GM19351 (cell line): ENCODE results near the gene KIF26B.
A peak's percentile ranks its signal among the peaks of the same experiment; 100 is the strongest.
"Not testable (repeated sequence)": the region's sequence is repeated elsewhere in the genome, so short reads cannot be mapped to it uniquely, and the experiment has no call there.

Experiments
- ATAC-seq: cut with Tn5 transposase; IDR thresholded peaks from one replicate; pipeline ENCODE4 v1.9.1; 2021; ENCODE audit warnings: mild to moderate bottlenecking, moderate library complexity; ENCODE audit not compliant: unreplicated experiment

Gene KIF26B

GRCh38 chr1:245663373-245663772, 508.6 kb downstream of the KIF26B start:
- no peak for ATAC-seq

DNA sequence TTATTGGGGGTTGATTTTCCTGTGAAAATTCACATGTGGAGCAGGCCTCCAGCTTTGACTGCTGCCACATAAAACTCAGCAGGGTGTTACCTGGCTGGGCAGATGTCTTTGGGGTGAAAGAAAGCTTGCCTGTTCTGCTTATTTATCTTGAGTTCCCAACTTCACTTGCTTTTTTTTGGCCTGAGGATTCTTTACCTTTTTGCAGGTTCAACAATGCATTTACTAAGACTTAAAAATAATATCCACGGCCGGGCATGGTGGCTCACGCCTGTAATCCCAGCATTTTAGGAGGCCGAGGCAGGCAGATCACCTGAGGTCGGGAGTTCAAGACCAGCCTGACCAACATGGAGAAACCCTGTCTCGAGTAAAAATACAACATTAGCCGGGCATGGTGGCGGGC, 509.1 kb downstream of the KIF26B start:
- no peak for ATAC-seq

DNA sequence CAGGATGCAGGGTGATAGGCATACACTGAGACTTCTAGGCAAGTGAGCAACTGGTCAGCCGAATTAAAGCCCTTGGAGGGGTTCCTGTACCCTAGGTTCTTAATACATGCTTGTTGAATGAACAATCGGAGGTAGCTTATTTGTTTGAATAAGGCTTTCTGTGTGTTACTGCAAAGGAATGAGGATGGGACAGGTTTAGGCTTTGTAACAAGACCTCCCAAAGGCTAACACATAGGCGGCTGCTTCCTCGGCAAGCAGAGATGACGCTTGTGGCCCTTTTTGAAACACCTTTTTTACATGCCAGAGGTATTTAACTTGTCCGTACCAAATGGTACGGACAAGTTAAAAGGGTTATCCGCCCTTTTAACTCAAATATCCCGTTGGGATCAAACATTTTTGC, 511.6 kb downstream of the KIF26B start:
- no peak for ATAC-seq

DNA sequence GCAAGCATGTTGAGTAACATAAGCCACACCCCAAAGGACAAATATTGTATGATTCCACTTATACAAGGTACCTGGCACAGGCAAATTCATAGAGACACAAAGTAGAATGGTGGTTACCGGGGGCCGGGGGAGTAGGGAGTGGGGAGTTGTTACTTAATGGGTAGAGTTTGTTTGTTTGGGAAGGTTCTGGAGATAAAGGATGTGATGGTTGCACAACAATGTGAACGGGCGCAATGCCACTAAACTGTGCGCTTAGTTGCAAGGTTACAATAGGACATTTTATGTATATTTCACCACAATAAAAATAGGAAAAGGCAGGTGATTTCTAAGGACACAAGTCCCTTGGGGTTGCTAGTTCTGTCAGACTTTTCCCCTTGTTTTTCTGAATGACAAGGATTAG, 516.6 kb downstream of the KIF26B start:
- ATAC-seq: no peak

- no peak for ATAC-seq
These were observed 517.4 kb downstream of the KIF26B start for GRCh38 chr1:245671966-245672767.

DNA sequence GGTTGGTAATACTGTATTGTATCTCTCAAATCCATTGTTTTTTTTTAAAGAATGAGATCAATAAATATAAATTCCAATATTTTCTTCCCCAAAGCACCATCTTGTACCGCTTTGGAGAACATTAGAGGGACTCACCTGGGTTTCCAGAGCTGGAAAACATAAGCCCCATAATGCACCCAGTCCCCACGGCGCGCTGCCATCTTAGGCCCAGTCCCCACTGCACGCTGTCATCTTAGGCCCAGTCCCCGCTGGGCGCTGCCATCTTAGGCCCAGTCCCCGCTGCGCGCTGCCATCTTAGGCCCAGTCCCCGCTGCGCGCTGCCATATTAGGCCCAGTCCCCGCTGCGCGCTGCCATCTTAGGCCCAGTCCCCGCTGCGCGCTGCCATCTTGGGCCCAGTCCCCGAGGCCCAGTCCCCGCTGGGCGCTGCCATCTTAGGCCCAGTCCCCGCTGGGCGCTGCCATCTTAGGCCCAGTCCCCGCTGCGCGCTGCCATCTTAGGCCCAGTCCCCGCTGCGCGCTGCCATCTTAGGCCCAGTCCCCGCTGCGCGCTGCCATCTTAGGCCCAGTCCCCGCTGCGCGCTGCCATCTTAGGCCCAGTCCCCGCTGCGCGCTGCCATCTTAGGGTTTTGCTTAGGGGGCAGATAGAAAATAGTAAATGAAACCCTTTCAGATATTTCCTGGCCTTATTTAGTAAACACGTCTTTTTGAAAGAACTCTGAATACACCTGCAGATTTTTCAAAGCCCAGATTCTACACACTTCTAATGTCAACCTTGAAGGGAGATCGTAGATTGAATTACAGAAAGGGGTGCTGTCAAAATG, 518.3 kb downstream of the KIF26B start:
- not testable (repeated sequence) for ATAC-seq

DNA sequence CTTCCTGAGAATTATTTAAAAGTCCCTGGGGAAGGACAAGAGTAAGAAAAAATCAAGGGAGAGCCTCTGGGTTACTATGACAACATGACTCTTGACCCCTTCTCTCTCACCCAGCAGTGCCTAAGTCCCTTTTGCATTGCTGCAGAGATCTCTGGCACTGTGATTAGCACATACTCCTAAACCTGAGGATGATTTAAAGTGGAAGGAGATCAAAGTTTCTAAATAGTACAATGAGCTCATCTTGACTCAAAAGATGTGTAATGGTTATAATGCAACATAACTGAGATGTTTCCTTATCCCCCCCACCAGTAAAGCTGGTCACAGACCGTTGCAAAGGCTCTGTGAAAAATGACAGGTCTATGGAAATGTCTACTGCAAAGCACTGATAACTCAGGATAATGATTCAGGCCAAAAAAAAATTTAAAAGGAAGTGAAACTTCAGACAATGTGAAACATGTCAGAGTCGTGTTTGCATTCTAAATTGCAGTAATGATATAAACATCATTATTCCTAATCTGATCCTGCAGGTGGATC, 519.2 kb downstream of the KIF26B start:
- ATAC-seq: peak; percentile 88

DNA sequence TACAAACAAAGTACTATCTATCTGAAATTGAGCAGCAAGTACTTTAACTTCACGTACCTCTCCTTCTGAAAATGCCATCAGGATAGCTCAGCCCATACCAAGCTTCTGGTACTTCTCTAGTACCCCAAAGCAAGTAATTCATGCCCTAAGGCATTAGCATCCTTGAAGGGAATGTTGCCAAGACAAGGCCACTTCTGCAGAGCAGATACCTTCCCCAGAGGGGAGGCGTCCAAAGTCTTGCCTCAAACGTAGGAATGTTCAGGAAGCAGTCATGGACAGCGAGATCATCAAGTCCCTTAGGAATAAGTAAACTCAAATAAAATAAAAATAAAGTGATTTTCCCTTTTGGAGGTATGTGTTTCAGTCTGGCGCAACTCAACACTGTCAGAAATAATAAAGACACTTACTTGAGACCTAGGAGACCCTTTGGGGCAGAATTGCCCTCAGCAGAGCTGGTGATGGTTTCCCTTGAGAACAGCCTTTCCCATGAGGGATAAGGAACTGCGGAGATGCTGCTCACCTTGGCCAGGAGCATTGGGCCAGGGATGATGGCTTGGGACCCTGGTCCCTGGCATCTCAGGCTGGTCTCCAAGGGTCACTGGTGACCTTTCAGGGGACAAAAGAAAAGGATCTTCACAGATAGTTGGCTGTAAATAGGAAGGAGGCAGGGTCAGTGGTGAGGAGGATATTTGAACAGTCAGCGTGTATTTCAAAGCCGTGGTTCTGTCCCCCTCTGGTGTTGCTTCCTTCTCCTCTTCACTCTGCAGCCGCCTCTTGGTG, 522.9 kb downstream of the KIF26B start:
- no peak for ATAC-seq

GRCh38 chr1:245678860-245679411, 524.2 kb downstream of the KIF26B start:
- ATAC-seq: no peak

GRCh38 chr1:245679821-245680780, 525.3 kb downstream of the KIF26B start:
- ATAC-seq: no peak

GRCh38 chr1:245682638-245683628, 528.1 kb downstream of the KIF26B start:
- no peak for ATAC-seq

- ATAC-seq: no peak
These were observed 528.9 kb downstream of the KIF26B start for GRCh38 chr1:245683676-245684075.

DNA sequence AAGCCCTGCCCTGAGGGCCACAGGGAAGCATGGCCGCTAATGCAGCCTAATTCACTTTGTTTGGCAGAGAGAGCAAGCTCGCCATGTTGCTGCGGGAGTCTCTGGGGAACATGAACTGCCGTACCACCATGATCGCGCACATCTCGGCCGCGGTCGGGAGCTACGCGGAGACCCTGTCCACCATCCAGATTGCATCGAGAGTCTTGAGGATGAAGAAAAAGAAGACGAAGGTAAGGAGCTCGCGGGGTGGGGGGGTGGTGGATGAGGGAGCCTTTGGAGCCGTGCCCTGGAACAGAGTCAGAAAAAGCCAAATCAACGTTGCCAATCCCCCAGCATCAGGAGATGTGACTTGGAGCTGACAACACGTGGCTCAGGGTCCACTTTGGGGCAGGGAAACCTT, 529.4 kb downstream of the KIF26B start:
- no peak for ATAC-seq

GRCh38 chr1:245684571-245684970, 529.8 kb downstream of the KIF26B start:
- no peak for ATAC-seq

DNA sequence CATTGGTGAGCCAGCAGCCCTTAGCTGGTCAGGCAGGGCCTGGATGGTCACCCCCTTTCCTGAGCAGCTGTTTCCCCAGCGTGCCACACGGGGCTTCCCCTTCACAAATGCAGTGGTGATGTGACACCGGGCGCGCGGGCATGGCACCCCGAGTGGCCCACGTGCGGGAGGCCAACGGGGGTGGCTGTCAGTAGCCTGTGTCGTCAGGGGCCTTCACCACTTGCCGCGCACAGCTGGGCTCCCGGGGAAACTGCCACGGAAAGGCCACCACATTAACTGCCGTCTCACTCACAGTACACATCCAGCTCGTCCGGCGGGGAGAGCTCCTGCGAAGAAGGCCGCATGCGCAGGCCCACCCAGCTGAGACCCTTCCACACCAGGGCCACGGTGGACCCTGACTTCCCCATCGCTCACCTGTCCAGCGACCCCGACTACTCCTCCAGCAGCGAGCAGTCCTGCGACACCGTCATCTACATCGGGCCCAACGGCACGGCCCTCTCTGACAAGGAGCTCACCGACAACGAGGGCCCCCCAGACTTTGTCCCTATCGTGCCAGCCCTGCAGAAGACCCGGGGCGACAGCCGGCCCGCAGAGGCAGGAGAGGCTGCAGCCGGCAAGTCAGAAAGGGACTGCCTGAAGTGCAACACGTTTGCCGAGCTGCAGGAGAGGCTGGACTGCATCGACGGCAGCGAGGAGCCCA, 530.5 kb downstream of the KIF26B start:
- ATAC-seq: no peak

GRCh38 chr1:245686006-245686405, 531.2 kb downstream of the KIF26B start:
- ATAC-seq: no peak

DNA sequence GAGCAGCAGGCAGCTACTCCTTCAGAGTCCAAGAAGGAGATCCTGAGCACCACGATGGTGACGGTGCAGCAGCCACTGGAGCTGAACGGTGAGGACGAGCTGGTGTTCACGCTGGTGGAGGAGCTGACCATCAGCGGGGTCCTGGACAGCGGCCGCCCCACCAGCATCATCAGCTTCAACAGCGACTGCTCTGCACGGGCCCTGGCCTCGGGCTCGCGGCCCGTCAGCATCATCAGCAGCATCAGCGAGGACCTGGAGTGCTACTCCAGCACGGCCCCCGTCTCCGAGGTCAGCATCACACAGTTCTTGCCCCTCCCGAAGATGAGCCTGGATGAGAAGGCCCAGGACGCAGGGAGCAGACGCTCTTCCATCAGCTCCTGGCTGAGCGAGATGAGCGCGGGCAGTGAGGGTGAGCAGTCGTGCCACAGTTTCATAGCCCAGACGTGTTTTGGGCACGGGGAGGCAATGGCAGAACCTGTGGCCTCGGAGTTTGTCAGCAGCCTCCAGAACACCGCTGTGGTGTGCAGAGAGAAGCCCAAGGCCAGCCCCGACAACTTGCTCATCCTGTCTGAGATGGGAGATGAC, 531.8 kb downstream of the KIF26B start:
- ATAC-seq: no peak
